ENCODE data around the gene DTNB.
A peak's percentile ranks its signal among the peaks of the same experiment; 100 is the strongest.
"Not testable (repeated sequence)": the region's sequence is repeated elsewhere in the genome, so short reads cannot be mapped to it uniquely, and the experiment has no call there.

Gene DTNB

GRCh38 chr2:25582077-25582830, 91.1 kb downstream of the DTNB start:
- no peak for FAIRE-seq

GRCh38 chr2:25576596-25576995, 96.8 kb downstream of the DTNB start:
- no peak for FAIRE-seq

GRCh38 chr2:25572638-25573037, 100.7 kb downstream of the DTNB start:
- no peak for FAIRE-seq

- no peak for FAIRE-seq
Observed at GRCh38 chr2:25570161-25570845, 103.1 kb downstream of the DTNB start.

- FAIRE-seq = peak; percentile 91
Observed at GRCh38 chr2:25567406-25567805, 106.0 kb downstream of the DTNB start.

GRCh38 chr2:25566694-25567093, 106.7 kb downstream of the DTNB start:
- no peak for FAIRE-seq

- no peak for FAIRE-seq
Observed at GRCh38 chr2:25566094-25566493, 107.3 kb downstream of the DTNB start.

GRCh38 chr2:25561136-25561850, 112.1 kb downstream of the DTNB start:
- no peak for FAIRE-seq

GRCh38 chr2:25559148-25559547, 114.2 kb downstream of the DTNB start:
- FAIRE-seq = no peak

GRCh38 chr2:25558262-25558661, 115.1 kb downstream of the DTNB start:
- no peak for FAIRE-seq

- no peak for FAIRE-seq
Observed at GRCh38 chr2:25557179-25558036, 116.0 kb downstream of the DTNB start.

GRCh38 chr2:25552318-25552717, 121.1 kb downstream of the DTNB start:
- no peak for FAIRE-seq

- no peak for FAIRE-seq
Observed at GRCh38 chr2:25551316-25551715, 122.1 kb downstream of the DTNB start.

- FAIRE-seq = not testable (repeated sequence)
Observed at GRCh38 chr2:25549571-25549970, 123.8 kb downstream of the DTNB start.

GRCh38 chr2:25548601-25549000, 124.8 kb downstream of the DTNB start:
- FAIRE-seq = no peak

GRCh38 chr2:25546852-25547251, 126.5 kb downstream of the DTNB start:
- no peak for FAIRE-seq

- no peak for FAIRE-seq
Observed at GRCh38 chr2:25545899-25546298, 127.5 kb downstream of the DTNB start.

- no peak for FAIRE-seq
Observed at GRCh38 chr2:25544445-25544844, 128.9 kb downstream of the DTNB start.

- no peak for FAIRE-seq
Observed at GRCh38 chr2:25543939-25544338, 129.4 kb downstream of the DTNB start.

GRCh38 chr2:25541378-25541777, 132.0 kb downstream of the DTNB start:
- no peak for FAIRE-seq

- no peak for FAIRE-seq
Observed at GRCh38 chr2:25539136-25539535, 134.2 kb downstream of the DTNB start.

GRCh38 chr2:25537526-25537925, 135.9 kb downstream of the DTNB start:
- no peak for FAIRE-seq

Data from A204.1 (cell line).